ENCODE measurements around the gene BNIP5.

- TF ChIP-seq, protein P1, sequence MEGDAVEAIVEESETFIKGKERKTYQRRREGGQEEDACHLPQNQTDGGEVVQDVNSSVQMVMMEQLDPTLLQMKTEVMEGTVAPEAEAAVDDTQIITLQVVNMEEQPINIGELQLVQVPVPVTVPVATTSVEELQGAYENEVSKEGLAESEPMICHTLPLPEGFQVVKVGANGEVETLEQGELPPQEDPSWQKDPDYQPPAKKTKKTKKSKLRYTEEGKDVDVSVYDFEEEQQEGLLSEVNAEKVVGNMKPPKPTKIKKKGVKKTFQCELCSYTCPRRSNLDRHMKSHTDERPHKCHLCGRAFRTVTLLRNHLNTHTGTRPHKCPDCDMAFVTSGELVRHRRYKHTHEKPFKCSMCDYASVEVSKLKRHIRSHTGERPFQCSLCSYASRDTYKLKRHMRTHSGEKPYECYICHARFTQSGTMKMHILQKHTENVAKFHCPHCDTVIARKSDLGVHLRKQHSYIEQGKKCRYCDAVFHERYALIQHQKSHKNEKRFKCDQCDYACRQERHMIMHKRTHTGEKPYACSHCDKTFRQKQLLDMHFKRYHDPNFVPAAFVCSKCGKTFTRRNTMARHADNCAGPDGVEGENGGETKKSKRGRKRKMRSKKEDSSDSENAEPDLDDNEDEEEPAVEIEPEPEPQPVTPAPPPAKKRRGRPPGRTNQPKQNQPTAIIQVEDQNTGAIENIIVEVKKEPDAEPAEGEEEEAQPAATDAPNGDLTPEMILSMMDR (conservative IDR thresholded peaks at IDR 0.05) = no peak
- no peak for TF ChIP-seq ZFX (IDR thresholded peaks at IDR 0.05)
Measured at GRCh38 chr6:36312854-36313648, 23.6 kb downstream of the BNIP5 start.
